ENCODE data around the gene TSPAN14. TPM values are rescaled to one million over a fixed set of nuclear protein-coding genes. Genes with fewer than 3 reads are reported as not detected.

TSPAN14 gene
- total and polyA plus RNA-seq, 2 of the 13 experiments (the other 11 are each of a cell fraction or from before 2014, with no cell fraction given) = 24.1 to 80.6 TPM

DNA sequence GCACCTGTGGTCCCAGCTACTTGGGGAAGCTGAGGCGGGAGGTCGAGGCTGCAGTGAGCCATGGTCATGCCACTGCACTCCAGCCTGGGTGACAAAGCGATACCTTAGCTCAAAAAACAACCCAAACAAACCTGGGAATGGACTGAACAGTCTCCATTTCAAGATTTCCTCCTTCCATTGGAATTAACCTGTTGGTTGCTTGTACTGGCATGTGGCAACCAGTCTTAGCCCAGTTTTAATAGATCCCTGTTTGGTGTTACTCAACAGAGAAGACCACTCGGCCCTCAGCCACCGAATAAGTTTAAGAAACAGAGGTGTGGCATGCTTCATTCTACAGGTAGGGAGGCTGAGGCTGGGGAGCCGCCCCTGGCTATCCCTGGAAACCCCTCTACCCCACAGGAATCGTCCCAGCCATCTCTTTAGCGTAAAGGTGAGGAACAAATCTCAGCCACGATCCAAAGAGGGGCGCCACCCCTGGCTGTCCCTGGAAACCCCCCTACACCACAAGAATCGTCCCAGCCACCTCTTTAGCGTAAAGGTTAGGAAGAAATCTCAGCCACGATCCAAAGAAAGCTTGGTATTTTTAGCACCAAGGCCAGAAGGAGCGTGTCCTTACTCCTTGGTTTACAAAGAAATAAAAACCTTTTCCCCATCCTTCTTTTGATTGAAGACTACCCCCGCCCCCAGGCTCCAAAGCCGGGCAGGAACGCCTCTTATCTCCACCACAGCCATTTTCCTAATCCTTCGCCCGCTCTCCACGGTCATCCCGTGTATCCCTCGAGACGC, 861 bp upstream of the TSPAN14 start (continued):
- TF ChIP-seq IRX3 (CRISPR knock-in tag; IDR thresholded peaks at IDR 0.05; ENCODE audit: borderline replicate concordance, low read depth) (no peak), ZNF788 (CRISPR knock-in tag; IDR thresholded peaks at IDR 0.05; ENCODE audit: borderline replicate concordance) (no peak), ZNF598 (CRISPR knock-in tag; IDR thresholded peaks at IDR 0.05; ENCODE audit: borderline replicate concordance) (peak; percentile 26; the same call in 1 of the 2 replicates), ZNF772 (CRISPR knock-in tag; IDR thresholded peaks at IDR 0.05) (no peak), SP2 (CRISPR knock-in tag; IDR thresholded peaks at IDR 0.05) (no peak), ZNF790 (CRISPR knock-in tag; IDR thresholded peaks at IDR 0.05; ENCODE audit: borderline replicate concordance) (no peak), ZNF580 (CRISPR knock-in tag; IDR thresholded peaks at IDR 0.05; ENCODE audit: borderline replicate concordance, low read depth) (no peak), ZNF337 (CRISPR knock-in tag; IDR thresholded peaks at IDR 0.05; ENCODE audit: borderline replicate concordance, low read depth) (no peak)

GRCh38 chr10:80454513-80455460, 677 bp downstream of the TSPAN14 start:
- H2AFZ ChIP-seq (ENCODE audit: low read length) = no peak overlapping the region
- 2% methylated on average over 7 of the region's 81 CpGs for WGBS (ENCODE audit: low lambda C conversion rate)
- POLR2A ChIA-PET = interaction anchor here (0.6 to 1.5 kb wide), 4 partner anchors 37 to 50 kb away, joined by 3 to 7 read pairs (median 4); no protein-coding TSS in a partner anchor
- H3K79me2 ChIP-seq (ENCODE audit: insufficient read depth, low read length) = peaks cover 52% of the 10 kb centered on the region
- no peak for FAIRE-seq
- peak overlapping the region; percentile 91 for H3K4me2 ChIP-seq (ENCODE audit: low read depth, low read length)
- CTCF ChIA-PET (ENCODE audit: low intra/inter-chr PET ratio, low total read pairs) = no interaction called here
- DNase-seq (ENCODE audit: low spot score) = no peak
- peak; percentile 63 for ATAC-seq
- peaks cover 73% of the 10 kb centered on the region for H3K4me1 ChIP-seq (ENCODE audit: insufficient read depth, low read length)
- H3K9me3 ChIP-seq (ENCODE audit: low read length) = no peaks in the 10 kb centered on the region
- no TSS peak for BruUV-seq (replicated peaks)
- H3K27ac ChIP-seq (ENCODE audit: extremely low read length, insufficient read depth, low read length) = peak overlapping the region; percentile 77
- H4K20me1 ChIP-seq (ENCODE audit: insufficient read depth, low read length) = peaks cover 13% of the 10 kb centered on the region
- H3K4me3 ChIP-seq (replicated peaks in 1 of 3; ENCODE audit: insufficient read depth in 1 of 3, low read depth in 2 of 3, low read length in 3 of 3) = peak overlapping the region; percentile 89 to 99 (median 93)
- peak overlapping the region; percentile 90 for H3K9ac ChIP-seq (ENCODE audit: insufficient read depth, low read depth, low read length)
- intact Hi-C loops (cut with micrococcal nuclease; ENCODE audit: unreplicated experiment) (loop anchor here (1.0 kb wide), 1 partner anchor 134 kb away; no protein-coding TSS in a partner anchor), in situ Hi-C loops (cut with HindIII; ENCODE audit: extremely low pct_ligation_motif_present, low pct_unique_long_range_greater_than_20kb) (loop anchor here (5.0 kb wide), 1 partner anchor 48 kb away; no protein-coding TSS in a partner anchor)
- no peaks in the 10 kb centered on the region; a peak in 1 of 5 replicates for H3K27me3 ChIP-seq (ENCODE audit: control insufficient read depth in 1 of 2, insufficient read depth in 2 of 2, low read length in 2 of 2)
- no peaks in the 10 kb centered on the region for H3K36me3 ChIP-seq (replicated peaks in 1 of 2; ENCODE audit: control insufficient read depth in 1 of 2, insufficient read depth in 2 of 2, low read length in 2 of 2)
- no peak for TF ChIP-seq ZNF260 (CRISPR knock-in tag; IDR thresholded peaks at IDR 0.05; ENCODE audit: borderline replicate concordance, low read depth)
- TF ChIP-seq, protein P1, sequence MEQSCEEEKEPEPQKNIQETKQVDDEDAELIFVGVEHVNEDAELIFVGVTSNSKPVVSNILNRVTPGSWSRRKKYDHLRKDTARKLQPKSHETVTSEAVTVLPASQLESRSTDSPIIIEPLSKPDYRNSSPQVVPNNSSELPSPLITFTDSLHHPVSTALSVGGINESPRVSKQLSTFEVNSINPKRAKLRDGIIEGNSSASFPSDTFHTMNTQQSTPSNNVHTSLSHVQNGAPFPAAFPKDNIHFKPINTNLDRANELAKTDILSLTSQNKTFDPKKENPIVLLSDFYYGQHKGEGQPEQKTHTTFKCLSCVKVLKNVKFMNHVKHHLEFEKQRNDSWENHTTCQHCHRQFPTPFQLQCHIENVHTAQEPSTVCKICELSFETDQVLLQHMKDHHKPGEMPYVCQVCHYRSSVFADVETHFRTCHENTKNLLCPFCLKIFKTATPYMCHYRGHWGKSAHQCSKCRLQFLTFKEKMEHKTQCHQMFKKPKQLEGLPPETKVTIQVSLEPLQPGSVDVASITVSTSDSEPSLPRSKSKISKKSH (CRISPR knock-in tag; IDR thresholded peaks at IDR 0.05; ENCODE audit: borderline replicate concordance) = no peak; the same call in 1 of the 2 replicates
- TF ChIP-seq ZEB1 (IDR thresholded peaks at IDR 0.05; ENCODE audit: insufficient replicate concordance, low read depth) = no peak
- TF ChIP-seq MAZ (IDR thresholded peaks at IDR 0.05; ENCODE audit: borderline replicate concordance, low read depth, low read length) = no peak
- no peak for TF ChIP-seq MAZ (CRISPR knock-in tag; IDR thresholded peaks at IDR 0.05; ENCODE audit: low read depth)
- no peak for TF ChIP-seq PLRG1 (conservative IDR thresholded peaks at IDR 0.05)
- no peak for TF ChIP-seq ZNF644 (CRISPR knock-in tag; IDR thresholded peaks at IDR 0.05; ENCODE audit: low read depth)
- TF ChIP-seq, protein P2, sequence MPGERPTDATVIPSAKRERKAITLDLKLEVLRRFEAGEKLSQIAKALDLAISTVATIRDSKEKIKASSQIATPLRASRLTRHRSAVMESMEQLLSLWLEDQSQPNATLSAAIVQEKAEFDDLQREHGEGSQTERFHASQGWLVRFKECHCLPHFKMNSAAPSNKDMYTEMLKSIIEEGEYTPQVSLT (CRISPR knock-in tag; IDR thresholded peaks at IDR 0.05; ENCODE audit: borderline replicate concordance, low read depth) = no peak
- TF ChIP-seq LBX2 (CRISPR knock-in tag; IDR thresholded peaks at IDR 0.05; ENCODE audit: borderline replicate concordance) = peak; percentile 66; the same call in 1 of the 2 replicates
